ENCODE data around the gene UNCX.

GRCh38 chr7:1255817-1256340 is 23.2 kb downstream of the UNCX start:
- TF ChIP-seq CTCF (conservative IDR thresholded peaks at IDR 0.05; ENCODE audit: low read depth, low read length) (no peak), POLR2A (IDR thresholded peaks at IDR 0.05; ENCODE audit: low read depth, low read length) (no peak), CHD1 (IDR thresholded peaks at IDR 0.05; ENCODE audit: low read depth, low read length) (no peak), RAD21 (IDR thresholded peaks at IDR 0.05; ENCODE audit: low read length) (no peak), SMC3 (IDR thresholded peaks at IDR 0.05; ENCODE audit: low read depth, low read length) (no peak), ELK1 (IDR thresholded peaks at IDR 0.05; ENCODE audit: borderline replicate concordance, low read depth, low read length) (no peak)

All from IMR-90 (cell line).